Hematopoietic multipotent progenitor cell treated with erythropoietin and hydrocortisone succinate and interleukin-3 and kit ligand, for 15 days (in vitro differentiated cells): ENCODE measurements around the gene PKP3.

Experiments
- DNase-seq: peaks from one replicate; pipeline ENCODE4 v3.0.0-alpha.2; 2015; ENCODE audit warnings: low spot score

Gene PKP3

DNA sequence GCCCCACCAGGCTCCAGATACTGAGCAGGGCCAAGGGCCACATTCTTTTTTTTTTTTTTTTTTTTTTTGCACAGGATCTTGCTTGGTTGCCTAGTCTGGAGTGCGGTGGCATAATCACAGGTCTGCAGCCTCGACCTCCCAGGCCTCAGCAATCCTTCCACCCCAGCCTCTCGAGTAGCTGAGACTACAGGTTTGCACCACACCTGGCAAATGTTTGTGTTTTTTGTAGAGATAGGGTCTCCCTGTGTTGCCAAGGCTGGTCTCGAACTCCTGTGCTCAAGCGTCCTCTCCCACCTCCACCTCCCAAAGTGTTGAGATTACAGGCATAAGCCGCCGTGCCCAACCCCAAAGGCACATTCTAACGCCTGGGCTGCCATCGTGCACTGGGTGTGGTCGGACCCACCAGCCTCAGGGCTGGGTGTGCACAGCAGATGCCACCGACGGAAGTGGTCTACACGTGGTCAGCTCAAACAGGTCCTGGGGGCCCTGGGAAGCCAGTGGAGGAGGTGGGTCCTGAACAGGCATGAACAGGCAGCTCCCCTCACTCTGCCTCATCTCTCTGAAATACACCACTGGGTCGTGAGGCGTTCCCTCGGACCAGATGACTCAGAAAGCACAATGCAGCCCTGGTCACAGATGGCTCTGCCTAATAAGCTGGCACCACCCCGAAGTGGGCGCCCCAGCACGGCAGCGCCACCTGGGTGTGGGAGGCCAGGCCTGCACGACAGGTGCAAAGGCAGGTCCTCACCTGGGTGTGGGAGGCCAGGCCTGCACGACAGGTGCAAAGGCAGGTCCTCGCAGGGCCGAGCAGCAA, 29.9 kb upstream of the PKP3 start:
- DNase-seq: peak; percentile 36

DNA sequence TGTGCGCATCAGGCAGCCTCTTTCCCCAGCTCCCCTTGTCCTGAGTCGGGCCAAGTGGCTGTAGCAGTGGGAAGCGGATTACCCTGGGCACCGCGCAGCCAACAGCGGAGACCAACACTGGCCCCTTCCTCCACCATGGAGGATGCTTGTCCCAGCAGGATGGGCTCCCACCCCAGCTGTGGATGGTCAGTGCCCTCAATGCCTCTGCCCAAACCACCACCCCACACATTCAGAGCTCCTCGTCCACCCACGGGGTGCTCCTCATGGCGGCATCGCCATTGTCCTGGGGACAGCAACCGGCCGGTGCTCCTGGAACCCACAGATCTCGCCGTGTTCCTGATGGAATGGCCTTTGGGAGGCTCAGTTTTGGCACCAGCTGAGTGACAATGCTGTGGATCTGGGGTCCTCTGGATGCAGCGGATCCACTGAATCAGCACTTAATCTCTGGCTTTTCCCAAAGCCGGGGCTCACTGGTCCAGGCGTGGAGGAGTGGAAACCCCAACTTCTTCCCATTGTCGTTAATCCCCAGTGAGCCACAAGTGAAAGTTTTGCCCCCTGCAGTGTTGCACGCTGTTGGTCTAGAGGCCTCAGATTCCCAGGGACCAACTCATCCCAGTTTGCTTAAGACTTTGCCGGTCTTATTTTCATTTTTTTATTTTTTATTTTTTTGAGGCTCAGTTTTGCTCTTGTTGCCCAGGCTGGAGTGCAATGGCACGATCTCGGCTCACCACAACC, 28.9 kb upstream of the PKP3 start:
- no peak for DNase-seq

GRCh38 chr11:365831-366230, 28.2 kb upstream of the PKP3 start:
- DNase-seq: no peak

DNA sequence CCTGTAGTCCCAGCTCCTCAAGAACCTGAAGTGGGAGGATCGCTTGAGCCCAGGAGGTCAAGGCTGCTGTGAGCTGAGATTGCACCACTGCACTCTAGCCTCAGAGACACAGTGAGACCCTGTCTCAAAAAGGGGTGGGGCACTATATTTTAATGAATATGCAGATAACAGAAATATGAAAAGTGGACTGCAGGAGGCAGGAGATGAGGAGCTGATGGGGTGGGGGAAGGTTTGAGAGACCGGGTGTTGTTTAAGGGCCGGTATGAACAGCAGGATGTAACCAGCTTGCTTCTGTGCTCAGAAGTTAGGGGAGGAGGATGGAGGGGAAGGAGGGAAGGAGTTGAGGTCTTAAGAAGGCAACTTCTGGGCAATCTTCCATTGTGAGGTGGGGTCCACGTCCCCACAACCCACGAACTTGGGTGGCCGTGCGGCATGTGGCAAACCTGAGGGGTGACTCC, 26.0 kb upstream of the PKP3 start:
- no peak for DNase-seq

DNA sequence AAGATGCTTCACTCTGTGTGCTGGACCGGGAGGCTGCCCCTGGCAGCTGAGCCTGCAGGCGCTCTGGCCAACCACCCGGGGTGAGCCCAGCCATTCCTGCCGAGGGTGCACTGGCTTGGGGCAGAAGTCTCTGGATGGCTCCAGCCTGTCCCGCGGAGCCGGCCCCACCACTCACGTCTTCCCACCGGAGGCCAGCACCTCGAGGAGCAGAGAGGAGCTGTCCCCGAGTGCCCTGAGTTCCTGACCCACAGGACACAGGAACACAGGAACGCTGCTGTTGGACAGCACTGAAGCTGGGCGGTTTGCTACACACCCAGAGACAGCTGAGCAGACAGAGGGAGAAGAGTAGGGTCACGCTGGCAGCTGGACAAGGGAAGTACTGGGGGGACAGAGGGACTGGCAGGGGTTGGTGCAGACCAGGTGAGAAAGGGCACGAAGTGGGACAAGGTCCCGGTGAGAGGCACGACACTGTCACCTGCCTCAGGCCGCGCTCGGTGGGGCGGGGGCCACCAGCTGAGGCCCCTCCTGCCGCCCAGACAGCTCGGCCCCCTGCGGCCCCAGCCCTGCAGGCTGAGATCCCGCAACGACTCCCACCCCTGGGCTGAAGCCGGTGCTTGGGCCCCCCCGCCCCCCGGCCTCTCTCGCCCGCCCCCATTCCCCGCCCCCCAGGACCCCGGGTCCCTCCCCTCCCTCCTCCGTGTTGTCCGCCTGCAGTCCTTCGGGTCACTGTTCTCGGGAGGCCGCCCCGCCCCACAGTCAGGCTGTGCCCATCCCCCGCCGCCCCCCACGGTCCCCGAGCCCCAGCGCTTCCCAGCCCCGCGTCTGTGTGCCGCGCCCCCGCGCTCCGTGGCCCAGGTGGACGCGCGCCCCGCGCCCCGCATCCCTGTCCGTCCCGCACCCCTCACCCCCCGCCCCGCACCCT, 25.3 kb upstream of the PKP3 start:
- DNase-seq: no peak

DNA sequence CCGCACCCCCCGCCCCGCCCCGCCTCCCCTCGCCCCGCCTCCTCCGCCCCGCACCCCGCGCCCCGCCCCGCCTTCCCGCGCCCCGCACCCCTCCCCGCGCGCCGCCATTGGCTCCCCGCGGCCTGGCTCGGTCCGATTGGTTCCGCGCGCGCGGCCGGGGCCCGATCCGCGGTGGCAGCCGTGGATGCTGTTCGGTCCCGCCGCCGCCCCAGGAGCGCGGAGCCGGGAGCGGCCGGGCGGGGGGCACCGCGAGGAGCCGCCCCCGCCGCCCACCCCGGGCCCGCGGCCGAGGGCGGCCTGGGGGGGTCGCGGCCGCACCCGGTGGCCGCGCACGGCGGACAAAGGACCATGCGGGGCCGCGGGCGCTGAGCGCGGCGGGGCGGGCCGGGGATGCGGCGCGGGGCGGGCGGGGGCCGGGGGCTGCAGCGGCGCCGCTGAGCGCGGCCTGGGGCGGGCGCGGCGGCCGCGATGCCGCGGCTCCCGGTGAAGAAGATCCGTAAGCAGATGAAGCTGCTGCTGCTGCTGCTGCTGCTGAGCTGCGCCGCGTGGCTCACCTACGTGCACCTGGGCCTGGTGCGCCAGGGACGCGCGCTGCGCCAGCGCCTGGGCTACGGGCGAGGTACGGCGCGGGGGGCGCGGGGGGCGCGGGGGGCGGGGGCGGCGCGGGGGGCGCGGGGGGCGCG, 24.5 kb upstream of the PKP3 start, which contains the start of gene B4GALNT4:
TSS of gene B4GALNT4 (plus strand) at position 164 of the 683 bp plus-strand sequence. CDS start at position 469, 305 bp downstream.
- DNase-seq: no peak

- no peak for DNase-seq
These were observed 23.7 kb upstream of the PKP3 start for GRCh38 chr11:370070-370941.

GRCh38 chr11:371051-371450, 23.0 kb upstream of the PKP3 start:
- DNase-seq: no peak

GRCh38 chr11:371716-372590, 22.1 kb upstream of the PKP3 start:
- no peak for DNase-seq

GRCh38 chr11:372809-373715, 20.9 kb upstream of the PKP3 start:
- no peak for DNase-seq

DNA sequence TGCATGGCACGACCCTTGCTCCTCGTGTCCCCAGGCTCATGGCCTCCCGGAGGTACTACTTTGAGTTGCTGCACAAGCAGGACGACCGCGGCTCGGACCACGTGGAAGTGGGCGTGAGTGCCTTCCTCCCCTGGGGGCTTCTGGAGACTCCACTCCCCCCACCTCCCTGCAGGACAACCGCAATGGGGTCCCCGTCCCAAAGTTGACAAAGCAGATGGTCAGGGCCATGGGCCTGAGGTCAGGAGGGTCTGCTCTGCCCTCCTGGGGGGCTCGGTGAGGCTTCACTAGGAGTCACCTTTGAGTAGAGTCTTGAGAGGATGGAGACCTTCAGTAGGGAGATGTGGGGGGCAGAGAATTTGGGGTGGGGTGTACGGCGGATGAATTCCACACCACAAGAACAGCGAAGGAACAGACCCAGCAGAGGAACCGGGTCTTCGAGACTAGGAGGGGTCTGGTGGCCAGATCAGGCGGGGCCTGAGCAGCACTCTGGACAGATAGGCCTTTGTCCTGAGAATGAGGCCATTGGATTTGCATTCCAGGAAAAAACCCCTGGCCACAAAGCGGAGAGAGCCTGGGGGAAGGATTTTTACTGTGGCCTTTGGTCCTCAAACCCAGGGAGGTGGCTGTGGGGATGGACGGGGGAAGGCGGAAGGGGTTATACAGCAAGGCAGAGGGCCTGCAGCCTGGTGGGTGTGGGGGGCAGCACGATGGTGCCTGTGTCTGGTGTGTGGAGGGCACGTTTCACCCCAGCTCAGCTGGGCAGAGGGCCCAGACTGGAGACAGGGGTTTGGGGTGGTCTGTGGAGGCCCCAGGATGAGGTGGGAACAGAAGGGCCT, 20.1 kb upstream of the PKP3 start:
- no peak for DNase-seq

DNA sequence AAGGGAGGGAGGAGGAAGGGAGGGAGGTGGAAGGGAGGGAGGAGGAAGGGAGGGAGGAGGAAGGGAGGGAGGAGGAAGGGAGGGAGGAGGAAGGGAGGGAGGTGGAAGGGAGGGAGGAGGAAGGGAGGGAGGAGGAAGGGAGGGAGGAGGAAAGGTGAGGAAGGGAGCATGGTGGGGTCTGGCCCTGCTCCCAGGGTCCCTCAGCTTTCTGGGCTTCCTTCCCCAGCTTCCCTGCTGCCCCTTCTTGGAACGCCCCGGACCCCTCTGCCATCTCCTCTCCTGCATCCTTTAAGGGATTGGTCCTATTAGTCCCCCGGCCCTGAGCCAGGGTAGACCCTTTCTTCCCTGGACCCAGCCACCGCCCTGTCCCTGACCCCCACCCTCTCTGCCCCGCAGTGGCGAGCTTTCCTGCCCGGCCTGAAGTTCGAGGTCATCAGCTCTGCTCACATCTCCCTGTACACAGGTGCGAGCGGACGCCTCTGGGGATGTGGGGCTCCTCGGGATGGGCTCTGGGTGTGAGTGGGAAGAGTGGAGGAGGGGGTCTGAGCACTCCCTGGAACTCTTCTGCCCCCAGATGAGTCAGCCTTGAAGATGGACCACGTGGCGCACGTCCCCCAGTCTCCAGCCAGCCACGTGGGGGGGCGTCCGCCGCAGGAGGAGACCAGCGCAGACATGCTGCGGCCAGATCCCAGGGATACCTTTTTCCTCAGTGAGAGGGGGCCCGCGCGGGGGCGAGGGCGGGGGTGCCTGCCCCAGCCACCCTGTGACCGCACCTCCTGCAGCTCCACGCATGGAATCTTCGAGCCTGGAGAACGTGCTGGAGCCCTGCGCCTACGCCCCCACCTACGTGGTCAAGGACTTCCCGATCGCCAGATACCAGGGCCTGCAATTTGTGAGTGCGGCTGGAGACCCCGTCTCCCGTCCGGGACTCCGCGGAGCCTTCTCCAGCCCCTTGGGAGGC, 18.7 kb upstream of the PKP3 start:
- DNase-seq: no peak

DNA sequence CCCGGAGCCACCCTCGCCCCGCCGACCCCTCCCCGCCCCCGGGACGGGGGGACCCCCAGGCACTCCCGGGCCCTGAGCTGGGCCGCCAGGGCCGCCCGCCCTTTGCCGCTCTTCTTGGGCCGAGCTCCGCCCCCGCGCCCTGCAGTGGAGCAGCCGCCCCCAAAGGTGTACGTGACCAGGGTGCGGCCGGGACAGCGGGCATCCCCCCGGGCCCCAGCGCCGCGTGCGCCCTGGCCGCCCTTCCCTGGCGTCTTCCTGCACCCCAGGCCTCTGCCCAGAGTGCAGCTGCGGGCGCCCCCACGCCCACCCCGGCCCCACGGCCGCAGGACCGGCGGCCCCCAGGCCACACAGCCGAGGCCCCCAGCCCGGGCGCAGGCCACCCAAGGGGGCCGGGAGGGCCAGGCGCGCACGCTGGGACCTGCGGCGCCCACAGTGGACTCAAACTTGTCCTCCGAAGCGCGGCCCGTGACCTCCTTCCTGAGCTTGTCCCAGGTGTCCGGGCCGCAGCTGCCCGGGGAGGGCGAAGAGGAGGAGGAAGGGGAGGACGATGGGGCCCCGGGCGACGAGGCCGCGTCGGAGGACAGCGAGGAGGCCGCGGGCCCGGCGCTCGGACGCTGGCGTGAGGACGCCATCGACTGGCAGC, 17.4 kb upstream of the PKP3 start:
- no peak for DNase-seq

DNA sequence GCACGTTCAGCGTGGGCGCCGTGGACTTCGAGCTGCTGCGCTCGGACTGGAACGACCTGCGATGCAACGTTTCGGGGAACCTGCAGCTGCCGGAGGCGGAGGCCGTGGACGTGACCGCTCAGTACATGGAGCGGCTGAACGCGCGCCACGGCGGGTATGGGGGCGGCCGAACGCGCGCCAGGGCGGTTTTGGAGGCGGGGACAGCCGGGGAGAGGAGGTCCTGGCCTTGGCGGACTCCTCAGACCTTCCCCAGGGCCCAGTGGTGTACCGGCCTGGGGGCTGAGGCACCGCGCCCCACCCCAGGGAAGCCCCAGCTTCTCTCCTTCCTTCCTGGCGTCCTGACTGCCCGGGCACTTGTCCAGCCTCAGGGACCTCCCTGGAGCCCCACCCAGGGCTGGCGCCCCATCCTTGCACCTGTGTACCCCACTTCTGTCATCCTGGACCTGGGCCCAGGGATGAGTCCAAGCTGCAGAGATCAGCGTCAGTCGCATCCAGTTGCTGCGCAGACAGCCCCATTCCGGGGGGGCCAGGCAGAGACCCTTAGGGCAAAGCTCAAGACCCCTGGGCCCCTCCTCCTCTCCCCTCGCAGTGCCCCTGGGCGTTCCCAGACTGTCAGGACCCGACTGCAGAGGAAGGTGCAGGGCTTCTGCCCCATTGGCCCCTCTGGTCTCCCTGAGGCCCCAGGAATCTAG, 16.7 kb upstream of the PKP3 start:
- DNase-seq: no peak

DNA sequence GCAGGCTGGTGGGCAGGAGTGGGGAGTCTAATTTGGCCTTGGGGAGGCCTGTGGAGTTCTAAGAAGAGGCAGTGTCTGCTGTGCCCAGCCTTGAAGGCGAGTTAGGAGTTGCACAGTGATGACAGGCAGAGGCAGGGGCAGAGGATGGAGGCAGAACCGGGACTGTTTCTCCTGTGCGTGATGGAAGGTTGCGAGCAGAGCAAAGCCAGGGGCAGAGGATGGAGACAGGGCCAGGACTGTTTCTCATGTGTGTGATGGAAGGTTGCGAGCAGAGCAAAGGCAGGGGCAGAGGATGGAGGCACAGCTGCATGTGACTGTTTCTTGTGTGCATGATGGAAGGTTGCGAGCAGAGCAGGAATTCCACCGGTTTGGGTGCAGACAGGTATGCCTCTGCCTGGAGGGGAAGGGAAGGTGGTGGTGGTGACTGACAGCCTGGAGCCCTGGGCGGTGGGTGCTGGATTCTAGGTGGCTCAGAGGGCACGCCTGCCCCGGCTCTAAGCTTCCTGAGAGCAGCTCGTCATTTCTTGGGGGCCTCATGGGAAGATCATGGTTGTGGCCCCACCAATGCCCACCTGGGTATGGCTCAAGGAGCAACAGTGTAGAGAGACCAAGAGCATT, 16.0 kb upstream of the PKP3 start:
- no peak for DNase-seq
